ENCODE measurements around the gene SUPT5H. TPM values are rescaled to one million over a fixed set of nuclear protein-coding genes. Genes with fewer than 3 reads are reported as not detected.
A peak's percentile ranks its signal among the peaks of the same experiment; 100 is the strongest.

The SUPT5H gene
- total and polyA plus RNA-seq, 2 of the 13 experiments (the other 11 are each of a cell fraction or from before 2014, with no cell fraction given), result 48.2 to 51.7 TPM

DNA sequence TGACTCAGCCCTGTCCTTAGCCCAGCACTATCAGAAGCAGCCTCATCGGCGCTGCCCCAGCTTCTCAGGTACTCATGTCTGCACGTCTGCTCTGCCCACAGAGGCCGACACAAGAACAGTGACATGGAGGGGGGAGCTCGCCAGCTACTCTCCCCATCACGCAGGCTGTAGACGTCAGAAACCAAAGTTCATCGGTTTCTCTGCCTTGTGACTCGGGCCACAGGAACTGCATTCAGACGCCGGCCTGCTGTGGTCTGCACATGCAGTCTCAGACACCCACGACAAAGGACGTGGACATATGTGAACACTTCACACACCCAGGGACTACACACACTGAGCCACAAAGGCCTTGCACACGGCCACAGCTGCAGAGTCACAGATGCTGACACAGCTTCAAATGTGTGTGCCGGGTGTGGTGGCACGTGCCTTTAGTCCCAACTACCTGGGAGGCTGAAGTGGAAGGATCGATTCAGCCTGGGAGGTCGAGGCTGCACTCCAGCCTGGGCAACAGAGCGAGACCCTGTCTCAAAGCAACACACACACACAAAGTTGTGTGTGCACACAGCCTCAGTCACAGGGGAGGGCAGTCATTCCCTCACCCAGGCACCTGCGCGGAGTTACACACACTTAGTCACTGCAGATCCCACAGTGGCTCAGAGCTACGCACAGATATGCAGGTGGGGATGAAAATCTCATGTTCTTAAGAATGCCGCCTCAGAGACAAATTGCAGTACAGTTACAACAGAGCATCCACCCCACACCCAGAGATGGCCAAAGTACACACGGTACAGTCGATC is 43.6 kb upstream of the SUPT5H start (continued):
- TF ChIP-seq, protein P1, sequence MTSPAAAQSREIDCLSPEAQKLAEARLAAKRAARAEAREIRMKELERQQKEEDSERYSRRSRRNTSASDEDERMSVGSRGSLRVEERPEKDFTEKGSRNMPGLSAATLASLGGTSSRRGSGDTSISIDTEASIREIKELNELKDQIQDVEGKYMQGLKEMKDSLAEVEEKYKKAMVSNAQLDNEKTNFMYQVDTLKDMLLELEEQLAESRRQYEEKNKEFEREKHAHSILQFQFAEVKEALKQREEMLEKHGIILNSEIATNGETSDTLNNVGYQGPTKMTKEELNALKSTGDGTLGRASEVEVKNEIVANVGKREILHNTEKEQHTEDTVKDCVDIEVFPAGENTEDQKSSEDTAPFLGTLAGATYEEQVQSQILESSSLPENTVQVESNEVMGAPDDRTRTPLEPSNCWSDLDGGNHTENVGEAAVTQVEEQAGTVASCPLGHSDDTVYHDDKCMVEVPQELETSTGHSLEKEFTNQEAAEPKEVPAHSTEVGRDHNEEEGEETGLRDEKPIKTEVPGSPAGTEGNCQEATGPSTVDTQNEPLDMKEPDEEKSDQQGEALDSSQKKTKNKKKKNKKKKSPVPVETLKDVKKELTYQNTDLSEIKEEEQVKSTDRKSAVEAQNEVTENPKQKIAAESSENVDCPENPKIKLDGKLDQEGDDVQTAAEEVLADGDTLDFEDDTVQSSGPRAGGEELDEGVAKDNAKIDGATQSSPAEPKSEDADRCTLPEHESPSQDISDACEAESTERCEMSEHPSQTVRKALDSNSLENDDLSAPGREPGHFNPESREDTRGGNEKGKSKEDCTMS (CRISPR knock-in tag; conservative IDR thresholded peaks at IDR 0.05), result no peak
- TF ChIP-seq MXD4 (CRISPR knock-in tag; IDR thresholded peaks at IDR 0.05) (peak; percentile 88), AHR (CRISPR knock-in tag; IDR thresholded peaks at IDR 0.05) (peak; percentile 71; the same call in 1 of the 2 replicates), ZNF660 (CRISPR knock-in tag; IDR thresholded peaks at IDR 0.05; ENCODE audit: borderline replicate concordance, low read depth) (no peak), ZMYM3 (CRISPR knock-in tag; IDR thresholded peaks at IDR 0.05) (peak; percentile 93), RARG (CRISPR knock-in tag; IDR thresholded peaks at IDR 0.05; ENCODE audit: low read depth) (0 out of 2 replicates have a peak, but pooled peaks have one; percentile 28), NCOA1 (CRISPR knock-in tag; IDR thresholded peaks at IDR 0.05) (peak; percentile 74; the same call in 1 of the 2 replicates), ZNF782 (CRISPR knock-in tag; IDR thresholded peaks at IDR 0.05; ENCODE audit: borderline replicate concordance) (no peak; the same call in 1 of the 2 replicates), NFIC (IDR thresholded peaks at IDR 0.05; ENCODE audit: low read length) (no peak; the same call in 1 of the 2 replicates), MEIS2 (CRISPR knock-in tag; IDR thresholded peaks at IDR 0.05) (peak; percentile 63; the same call in 1 of the 2 replicates), POLR2AphosphoS2 (IDR thresholded peaks at IDR 0.05; ENCODE audit: low read depth, low read length) (peak; percentile 59; the same call in 1 of the 2 replicates), KLF16 (CRISPR knock-in tag; IDR thresholded peaks at IDR 0.05) (peak in 1 of 2 experiments; percentile 86; a peak in 2 of 4 replicates), SIX4 (CRISPR knock-in tag; IDR thresholded peaks at IDR 0.05) (peak; percentile 25; the same call in 1 of the 2 replicates), AGO1 (IDR thresholded peaks at IDR 0.05; ENCODE audit: low read depth, low read length, poor library complexity, severe bottlenecking) (no peak), SCMH1 (CRISPR knock-in tag; IDR thresholded peaks at IDR 0.05; ENCODE audit: borderline replicate concordance) (no peak), HMGA1 (CRISPR knock-in tag; conservative IDR thresholded peaks at IDR 0.05) (no peak), FOSL2 (CRISPR knock-in tag; IDR thresholded peaks at IDR 0.05) (peak; percentile 96), RFXAP (CRISPR knock-in tag; IDR thresholded peaks at IDR 0.05; ENCODE audit: borderline replicate concordance) (peak; percentile 79; the same call in 1 of the 2 replicates), JUNB (CRISPR knock-in tag; IDR thresholded peaks at IDR 0.05; ENCODE audit: borderline replicate concordance) (peak; percentile 85; the same call in 1 of the 2 replicates)
- TF ChIP-seq, protein P2, sequence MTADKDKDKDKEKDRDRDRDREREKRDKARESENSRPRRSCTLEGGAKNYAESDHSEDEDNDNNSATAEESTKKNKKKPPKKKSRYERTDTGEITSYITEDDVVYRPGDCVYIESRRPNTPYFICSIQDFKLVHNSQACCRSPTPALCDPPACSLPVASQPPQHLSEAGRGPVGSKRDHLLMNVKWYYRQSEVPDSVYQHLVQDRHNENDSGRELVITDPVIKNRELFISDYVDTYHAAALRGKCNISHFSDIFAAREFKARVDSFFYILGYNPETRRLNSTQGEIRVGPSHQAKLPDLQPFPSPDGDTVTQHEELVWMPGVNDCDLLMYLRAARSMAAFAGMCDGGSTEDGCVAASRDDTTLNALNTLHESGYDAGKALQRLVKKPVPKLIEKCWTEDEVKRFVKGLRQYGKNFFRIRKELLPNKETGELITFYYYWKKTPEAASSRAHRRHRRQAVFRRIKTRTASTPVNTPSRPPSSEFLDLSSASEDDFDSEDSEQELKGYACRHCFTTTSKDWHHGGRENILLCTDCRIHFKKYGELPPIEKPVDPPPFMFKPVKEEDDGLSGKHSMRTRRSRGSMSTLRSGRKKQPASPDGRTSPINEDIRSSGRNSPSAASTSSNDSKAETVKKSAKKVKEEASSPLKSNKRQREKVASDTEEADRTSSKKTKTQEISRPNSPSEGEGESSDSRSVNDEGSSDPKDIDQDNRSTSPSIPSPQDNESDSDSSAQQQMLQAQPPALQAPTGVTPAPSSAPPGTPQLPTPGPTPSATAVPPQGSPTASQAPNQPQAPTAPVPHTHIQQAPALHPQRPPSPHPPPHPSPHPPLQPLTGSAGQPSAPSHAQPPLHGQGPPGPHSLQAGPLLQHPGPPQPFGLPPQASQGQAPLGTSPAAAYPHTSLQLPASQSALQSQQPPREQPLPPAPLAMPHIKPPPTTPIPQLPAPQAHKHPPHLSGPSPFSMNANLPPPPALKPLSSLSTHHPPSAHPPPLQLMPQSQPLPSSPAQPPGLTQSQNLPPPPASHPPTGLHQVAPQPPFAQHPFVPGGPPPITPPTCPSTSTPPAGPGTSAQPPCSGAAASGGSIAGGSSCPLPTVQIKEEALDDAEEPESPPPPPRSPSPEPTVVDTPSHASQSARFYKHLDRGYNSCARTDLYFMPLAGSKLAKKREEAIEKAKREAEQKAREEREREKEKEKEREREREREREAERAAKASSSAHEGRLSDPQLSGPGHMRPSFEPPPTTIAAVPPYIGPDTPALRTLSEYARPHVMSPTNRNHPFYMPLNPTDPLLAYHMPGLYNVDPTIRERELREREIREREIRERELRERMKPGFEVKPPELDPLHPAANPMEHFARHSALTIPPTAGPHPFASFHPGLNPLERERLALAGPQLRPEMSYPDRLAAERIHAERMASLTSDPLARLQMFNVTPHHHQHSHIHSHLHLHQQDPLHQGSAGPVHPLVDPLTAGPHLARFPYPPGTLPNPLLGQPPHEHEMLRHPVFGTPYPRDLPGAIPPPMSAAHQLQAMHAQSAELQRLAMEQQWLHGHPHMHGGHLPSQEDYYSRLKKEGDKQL (CRISPR knock-in tag; IDR thresholded peaks at IDR 0.05; ENCODE audit: low read depth), result no peak
- TF ChIP-seq, protein P3, sequence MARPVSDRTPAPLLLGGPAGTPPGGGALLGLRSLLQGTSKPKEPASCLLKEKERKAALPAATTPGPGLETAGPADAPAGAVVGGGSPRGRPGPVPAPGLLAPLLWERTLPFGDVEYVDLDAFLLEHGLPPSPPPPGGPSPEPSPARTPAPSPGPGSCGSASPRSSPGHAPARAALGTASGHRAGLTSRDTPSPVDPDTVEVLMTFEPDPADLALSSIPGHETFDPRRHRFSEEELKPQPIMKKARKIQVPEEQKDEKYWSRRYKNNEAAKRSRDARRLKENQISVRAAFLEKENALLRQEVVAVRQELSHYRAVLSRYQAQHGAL (CRISPR knock-in tag; IDR thresholded peaks at IDR 0.05; ENCODE audit: not compliant biosample characterization), result no peak
